ENCODE data around the gene ST6GALNAC4.

The ST6GALNAC4 gene

GRCh38 chr9:127868278-127868902 is 48.5 kb downstream of the ST6GALNAC4 start:
- no peak overlapping the region for H3K4me3 ChIP-seq (ENCODE audit: low read depth, low read length)
- in situ Hi-C loops (cut with HindIII; ENCODE audit: low sequenced_read_pairs): no loop called here
- no peak for TF ChIP-seq CTCF (IDR thresholded peaks at IDR 0.05; ENCODE audit: low read depth, low read length)
- no peak for DNase-seq (ENCODE audit: low read depth, low spot score)

GRCh38 chr9:127867356-127868277 is 49.2 kb downstream of the ST6GALNAC4 start:
- H3K4me3 ChIP-seq (ENCODE audit: low read depth, low read length): no peak overlapping the region
- no peak for TF ChIP-seq CTCF (IDR thresholded peaks at IDR 0.05; ENCODE audit: low read depth, low read length)
- in situ Hi-C loops (cut with HindIII; ENCODE audit: low sequenced_read_pairs): no loop called here
- DNase-seq (ENCODE audit: low read depth, low spot score): no peak

- in situ Hi-C loops (cut with HindIII; ENCODE audit: low sequenced_read_pairs): no loop called here
- no peak for DNase-seq (ENCODE audit: low read depth, low spot score)
- TF ChIP-seq CTCF (IDR thresholded peaks at IDR 0.05; ENCODE audit: low read depth, low read length): no peak
- no peak overlapping the region for H3K4me3 ChIP-seq (ENCODE audit: low read depth, low read length)
These were observed 50.3 kb downstream of the ST6GALNAC4 start for GRCh38 chr9:127866535-127866934.

GRCh38 chr9:127865645-127866464 is 51.0 kb downstream of the ST6GALNAC4 start:
- no peak for TF ChIP-seq CTCF (IDR thresholded peaks at IDR 0.05; ENCODE audit: low read depth, low read length)
- in situ Hi-C loops (cut with HindIII; ENCODE audit: low sequenced_read_pairs): no loop called here
- H3K4me3 ChIP-seq (ENCODE audit: low read depth, low read length): no peak overlapping the region

GRCh38 chr9:127863191-127863621 is 53.6 kb downstream of the ST6GALNAC4 start:
- DNase-seq (ENCODE audit: low read depth, low spot score): no peak
- TF ChIP-seq CTCF (IDR thresholded peaks at IDR 0.05; ENCODE audit: low read depth, low read length): no peak
- in situ Hi-C loops (cut with HindIII; ENCODE audit: low sequenced_read_pairs): no loop called here
- H3K4me3 ChIP-seq (ENCODE audit: low read depth, low read length): no peak overlapping the region

More at GRCh38 chr9:127865645-127866464, 51.0 kb downstream of the ST6GALNAC4 start:
- DNase-seq (ENCODE audit: low read depth, low spot score): no peak

All from astrocyte of the spinal cord (primary cell).